OCI-LY1 (cell line): ENCODE results near the gene TIMP3.

Source experiments
- H2AFZ ChIP-seq: fragments of 200-600 bp; sonication (generic), shearing (Covaris generic); 2 replicates; pipeline ENCODE4 v1.6.0; 2014; ENCODE audit warnings: antibody characterized with exemption, mild to moderate bottlenecking, low read length
- H3F3A ChIP-seq: fragments of 200-600 bp; sonication (generic), shearing (Covaris generic); 2 replicates; pipeline ENCODE4 v1.6.0; 2014; ENCODE audit warnings: mild to moderate bottlenecking, antibody characterized with exemption, low read length, moderate library complexity; ENCODE audit not compliant: insufficient read depth
- H3K27ac ChIP-seq: fragments of 200-600 bp; sonication (generic); 2 replicates; pipeline ENCODE4 v1.5.1; 2014; ENCODE audit warnings: low read length, mixed run types, mild to moderate bottlenecking, low read depth; ENCODE audit not compliant: poor library complexity, severe bottlenecking
- H3K27me3 ChIP-seq: fragments of 200-600 bp; sonication (generic); 2 replicates; pipeline ENCODE4 v1.6.0; 2014; ENCODE audit warnings: antibody characterized with exemption, mild to moderate bottlenecking, low read length, moderate library complexity; ENCODE audit not compliant: insufficient read depth
- H3K36me3 ChIP-seq: fragments of 200-600 bp; sonication (generic); 2 replicates; pipeline ENCODE4 v1.6.1; 2014; ENCODE audit warnings: mild to moderate bottlenecking, antibody characterized with exemption, low read length, moderate library complexity, mixed read lengths; ENCODE audit not compliant: insufficient read depth
- H3K4me1 ChIP-seq: fragments of 200-600 bp; sonication (generic); 2 replicates; pipeline ENCODE4 v1.5.1; 2014; ENCODE audit warnings: mild to moderate bottlenecking, low read length, moderate library complexity; ENCODE audit not compliant: insufficient read depth, severe bottlenecking
- H3K4me2 ChIP-seq: fragments of 200-600 bp; sonication (generic), shearing (Covaris generic); 2 replicates; pipeline ENCODE4 v1.6.1; 2014; ENCODE audit warnings: low read length
- H3K4me3 ChIP-seq: fragments of 200-600 bp; sonication (generic); 2 replicates; pipeline ENCODE4 v1.5.1; 2014; ENCODE audit warnings: low read length, low read depth, mild to moderate bottlenecking, mixed read lengths; ENCODE audit not compliant: poor library complexity, severe bottlenecking
- H3K79me2 ChIP-seq: fragments of 200-600 bp; shearing (Covaris generic); 2 replicates; pipeline ENCODE4 v1.6.1; 2016; ENCODE audit warnings: mixed run types, low read length, mixed read lengths; ENCODE audit not compliant: insufficient read depth
- H3K9ac ChIP-seq: fragments of 200-600 bp; sonication (generic), shearing (Covaris generic); 2 replicates; pipeline ENCODE4 v1.6.1; 2014; ENCODE audit warnings: mild to moderate bottlenecking, low read length, mixed read lengths
- H3K9me2 ChIP-seq: fragments of 200-600 bp; sonication (generic), shearing (Covaris generic); 2 replicates; pipeline ENCODE4 v1.6.1; 2014; ENCODE audit warnings: low read depth, mild to moderate bottlenecking, low read length, mixed read lengths
- H3K9me3 ChIP-seq: fragments of 200-600 bp; shearing (Covaris generic); 2 replicates; pipeline ENCODE4 v1.6.1; 2014; ENCODE audit warnings: low read length, mixed read lengths
- H4K20me1 ChIP-seq: fragments of 200-600 bp; sonication (generic), shearing (Covaris generic); 2 replicates; pipeline ENCODE4 v1.6.0; 2016; ENCODE audit warnings: mild to moderate bottlenecking, low read length; ENCODE audit not compliant: insufficient read depth
- CTCF ChIP-seq: fragments of 200-600 bp; sonication (generic), shearing (Covaris generic); IDR thresholded peaks from 2 replicates; pipeline ENCODE4 v1.5.1; 2017; ENCODE audit warnings: mild to moderate bottlenecking, antibody characterized with exemption, low read length, moderate library complexity, mixed read lengths
- EZH2 ChIP-seq: fragments of 200-600 bp; sonication (generic), shearing (Covaris generic); IDR thresholded peaks from 2 replicates; pipeline ENCODE4 v1.8.0; 2017; ENCODE audit warnings: borderline replicate concordance, mixed run types, mild to moderate bottlenecking, antibody characterized with exemption, low read length, moderate library complexity, mixed read lengths

Gene TIMP3

GRCh38 chr22:32817137-32817730 is 15.7 kb downstream of the TIMP3 start:
- Histone ChIP-seq H3K9me3 (no peaks in the 10 kb centered on the region), H3K9ac (no peak overlapping the region), H3K27me3 (no peaks in the 10 kb centered on the region), H3K9me2 (no peaks in the 10 kb centered on the region), H2AFZ (no peak overlapping the region), H4K20me1 (no peaks in the 10 kb centered on the region), H3F3A (no peaks in the 10 kb centered on the region), H3K79me2 (no peaks in the 10 kb centered on the region), H3K4me2 (no peak overlapping the region), H3K4me3 (no peak overlapping the region), H3K4me1 (no peaks in the 10 kb centered on the region), H3K36me3 (no peaks in the 10 kb centered on the region), H3K27ac (no peak overlapping the region)
- TF ChIP-seq CTCF (no peak), EZH2 (no peak)

DNA sequence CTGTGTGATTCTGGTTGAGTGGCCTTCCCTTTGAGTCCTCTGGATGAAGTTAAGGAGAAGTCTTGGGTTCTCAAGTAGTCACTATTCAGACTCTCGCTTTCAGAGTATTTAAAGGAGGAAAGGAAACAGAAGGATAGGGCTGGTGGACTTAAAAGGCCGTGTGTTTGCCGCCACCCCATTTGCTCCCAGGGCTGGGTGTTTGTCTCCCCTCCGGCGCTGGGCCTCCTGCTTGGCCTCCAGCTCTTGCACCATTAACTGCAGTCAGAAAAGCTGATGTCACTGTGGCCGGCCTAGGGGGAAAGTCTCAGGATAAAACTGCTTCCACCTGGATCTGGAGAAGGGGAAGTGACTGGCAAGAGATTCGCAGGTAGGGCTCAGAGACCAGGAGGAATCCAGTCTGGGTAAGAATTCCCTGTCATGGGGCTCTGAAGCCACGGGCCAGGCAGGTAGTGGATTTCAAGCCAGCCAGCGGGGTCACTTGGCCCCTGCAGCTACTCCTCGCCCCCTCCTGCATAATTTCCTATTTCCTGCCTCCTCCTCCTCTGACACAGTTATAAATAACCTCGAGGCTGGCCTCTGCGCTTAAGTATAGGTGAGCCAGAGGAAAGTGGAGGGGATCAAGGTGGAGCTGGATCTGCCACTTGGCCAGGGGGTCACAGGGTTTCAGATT is 17.1 kb downstream of the TIMP3 start:
- Histone ChIP-seq H2AFZ (no peak overlapping the region), H3K27ac (no peak overlapping the region), H3K4me1 (no peaks in the 10 kb centered on the region), H3K27me3 (no peaks in the 10 kb centered on the region), H3K4me2 (no peak overlapping the region), H3K9ac (no peak overlapping the region), H4K20me1 (no peaks in the 10 kb centered on the region), H3K9me2 (no peaks in the 10 kb centered on the region), H3F3A (no peaks in the 10 kb centered on the region), H3K9me3 (no peaks in the 10 kb centered on the region), H3K4me3 (no peak overlapping the region), H3K36me3 (no peaks in the 10 kb centered on the region), H3K79me2 (no peaks in the 10 kb centered on the region)
- TF ChIP-seq EZH2 (no peak), CTCF (no peak)

- H4K20me1 ChIP-seq = no peaks in the 10 kb centered on the region
- no peak overlapping the region for H3K9ac ChIP-seq
- H3K4me1 ChIP-seq = no peaks in the 10 kb centered on the region
- H2AFZ ChIP-seq = no peak overlapping the region
- no peaks in the 10 kb centered on the region for H3K9me2 ChIP-seq
- no peak overlapping the region for H3K4me2 ChIP-seq
- no peaks in the 10 kb centered on the region for H3K36me3 ChIP-seq
- no peak overlapping the region for H3K4me3 ChIP-seq
- no peaks in the 10 kb centered on the region for H3K79me2 ChIP-seq
- no peak overlapping the region for H3K27ac ChIP-seq
- H3K27me3 ChIP-seq = no peaks in the 10 kb centered on the region
- H3F3A ChIP-seq = no peaks in the 10 kb centered on the region
- TF ChIP-seq EZH2 = no peak
- no peak for TF ChIP-seq CTCF
- H3K9me3 ChIP-seq = no peaks in the 10 kb centered on the region
Measured at GRCh38 chr22:32819120-32819519, 17.6 kb downstream of the TIMP3 start.
